IPS-11a (cell line): ENCODE results near the gene STKLD1.

Experiments used
- H3K4me3 ChIP-seq: one replicate; pipeline ENCODE4 v1.5.1; 2013; ENCODE audit warnings: low read depth, low read length, control low read depth

Gene STKLD1

DNA sequence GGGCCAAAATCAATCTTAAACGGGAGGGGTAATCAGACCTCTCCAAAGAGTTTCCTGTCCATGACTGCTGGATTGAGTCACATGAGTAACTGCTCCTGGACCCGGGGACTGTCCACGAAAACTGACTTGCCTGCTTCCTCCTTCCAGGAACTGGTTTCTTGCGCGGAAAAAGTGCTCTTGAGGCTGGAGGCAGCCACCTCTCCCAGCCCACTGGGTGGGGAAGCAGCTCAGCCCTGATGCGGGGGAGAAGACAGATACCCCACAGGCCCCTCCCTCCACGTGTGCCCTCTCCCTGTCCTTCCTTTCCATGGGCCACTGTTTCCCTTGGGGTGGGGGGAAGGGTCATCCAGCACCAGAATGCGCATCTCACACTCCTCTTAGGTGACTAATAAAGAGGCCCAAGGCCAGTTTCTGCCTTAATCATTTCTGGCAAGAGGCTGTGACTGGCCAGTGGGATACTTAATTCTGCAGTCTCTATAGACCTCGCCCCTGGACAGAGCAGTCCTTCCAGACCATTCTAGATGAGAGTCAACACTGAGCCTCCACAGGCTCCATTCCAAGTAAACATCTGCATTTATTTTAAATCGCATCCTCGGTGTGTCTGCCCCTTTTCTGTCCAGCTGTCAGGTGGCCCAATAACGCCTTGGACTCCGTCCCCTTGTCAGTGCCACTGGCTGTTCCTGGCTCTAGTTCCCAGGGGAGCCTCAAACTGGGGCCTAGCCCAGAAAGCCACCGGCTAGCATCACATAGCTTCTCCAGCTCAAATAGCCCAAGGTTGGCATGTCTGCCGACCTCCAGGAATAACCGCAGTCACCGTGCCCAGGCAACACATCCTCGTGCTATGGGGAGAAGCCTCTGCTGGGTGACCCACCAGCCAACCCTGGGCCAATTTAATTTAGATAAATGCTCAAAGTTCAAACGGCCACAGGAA, 29.6 kb downstream of the STKLD1 start:
- H3K4me3 ChIP-seq: no peak overlapping the region

DNA sequence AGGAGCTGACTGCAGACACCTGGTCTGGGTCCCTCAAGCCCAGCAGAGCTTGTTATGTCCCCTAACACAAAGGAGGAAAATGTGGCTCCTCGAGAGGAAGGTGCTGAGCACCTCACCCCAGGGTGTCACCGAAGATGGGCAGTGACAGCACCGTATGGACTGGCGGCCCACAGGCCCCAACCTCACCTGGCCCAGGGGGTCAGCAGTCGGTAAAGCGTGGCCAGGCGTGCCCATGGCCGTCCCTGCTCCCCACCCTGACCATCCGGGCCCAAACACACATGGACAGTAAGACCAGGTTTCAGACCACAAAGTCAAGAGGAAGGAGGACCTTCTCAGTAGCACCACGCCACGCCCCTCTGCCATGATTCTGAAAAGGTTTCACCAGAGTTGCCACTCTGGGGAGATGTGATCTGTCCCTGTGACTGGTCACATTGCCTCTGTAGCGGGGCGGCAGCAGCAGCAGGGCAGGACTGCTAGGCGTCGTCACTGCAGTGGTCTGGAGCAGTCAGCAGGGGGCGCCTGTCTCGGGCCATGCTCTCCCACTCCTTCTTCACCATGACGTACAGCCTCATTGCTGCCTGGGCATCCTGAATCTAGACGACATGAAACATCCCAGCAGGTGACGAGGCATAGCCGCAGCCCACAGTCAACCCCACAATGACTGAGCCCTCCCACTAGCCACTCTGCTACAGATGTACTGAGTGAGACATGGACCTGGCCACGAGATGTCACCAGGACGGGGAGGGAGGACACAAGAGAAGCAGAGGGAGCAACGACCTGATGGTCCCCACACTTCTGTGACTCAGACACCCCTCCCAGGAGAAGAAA, 30.5 kb downstream of the STKLD1 start:
- H3K4me3 ChIP-seq: no peak overlapping the region

DNA sequence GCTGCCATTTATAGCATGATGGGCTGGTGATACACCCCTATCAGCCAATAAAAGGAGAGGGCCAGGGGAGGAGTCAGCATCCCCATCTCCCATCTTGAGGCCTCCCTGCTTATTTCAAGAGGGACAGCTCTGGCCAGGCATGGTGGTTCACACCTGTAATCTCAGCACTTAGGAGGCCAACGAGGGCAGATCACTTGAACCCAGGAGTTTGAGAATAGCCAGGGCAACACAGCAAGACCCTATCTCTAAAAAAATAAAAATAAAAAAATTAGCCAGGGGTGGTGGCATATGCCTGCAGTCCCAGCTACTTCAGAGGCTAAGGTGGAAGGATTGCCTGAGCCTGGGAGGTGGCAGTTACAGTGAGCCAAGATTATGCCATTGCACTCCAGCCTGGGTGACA, 31.9 kb downstream of the STKLD1 start:
- H3K4me3 ChIP-seq: no peak overlapping the region

DNA sequence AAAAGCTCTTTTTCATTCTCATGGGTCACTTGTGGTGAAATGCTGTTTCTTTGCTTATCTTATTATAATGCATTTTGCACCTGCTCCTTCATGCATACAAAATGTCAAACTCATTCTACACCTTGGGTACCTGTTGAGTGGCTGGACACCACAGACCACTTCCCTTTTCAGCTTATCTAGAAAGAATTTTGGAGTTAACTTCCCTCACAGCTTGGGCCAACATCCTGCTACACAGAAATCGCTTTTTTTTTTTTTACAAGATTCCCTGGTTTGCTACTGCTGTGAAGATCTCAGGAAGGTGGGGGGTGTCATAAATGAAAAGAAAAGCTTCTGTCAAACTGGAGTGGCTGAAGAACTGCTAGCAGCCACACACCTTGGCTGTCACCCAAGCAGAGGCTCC, 39.0 kb downstream of the STKLD1 start:
- no peak overlapping the region for H3K4me3 ChIP-seq

DNA sequence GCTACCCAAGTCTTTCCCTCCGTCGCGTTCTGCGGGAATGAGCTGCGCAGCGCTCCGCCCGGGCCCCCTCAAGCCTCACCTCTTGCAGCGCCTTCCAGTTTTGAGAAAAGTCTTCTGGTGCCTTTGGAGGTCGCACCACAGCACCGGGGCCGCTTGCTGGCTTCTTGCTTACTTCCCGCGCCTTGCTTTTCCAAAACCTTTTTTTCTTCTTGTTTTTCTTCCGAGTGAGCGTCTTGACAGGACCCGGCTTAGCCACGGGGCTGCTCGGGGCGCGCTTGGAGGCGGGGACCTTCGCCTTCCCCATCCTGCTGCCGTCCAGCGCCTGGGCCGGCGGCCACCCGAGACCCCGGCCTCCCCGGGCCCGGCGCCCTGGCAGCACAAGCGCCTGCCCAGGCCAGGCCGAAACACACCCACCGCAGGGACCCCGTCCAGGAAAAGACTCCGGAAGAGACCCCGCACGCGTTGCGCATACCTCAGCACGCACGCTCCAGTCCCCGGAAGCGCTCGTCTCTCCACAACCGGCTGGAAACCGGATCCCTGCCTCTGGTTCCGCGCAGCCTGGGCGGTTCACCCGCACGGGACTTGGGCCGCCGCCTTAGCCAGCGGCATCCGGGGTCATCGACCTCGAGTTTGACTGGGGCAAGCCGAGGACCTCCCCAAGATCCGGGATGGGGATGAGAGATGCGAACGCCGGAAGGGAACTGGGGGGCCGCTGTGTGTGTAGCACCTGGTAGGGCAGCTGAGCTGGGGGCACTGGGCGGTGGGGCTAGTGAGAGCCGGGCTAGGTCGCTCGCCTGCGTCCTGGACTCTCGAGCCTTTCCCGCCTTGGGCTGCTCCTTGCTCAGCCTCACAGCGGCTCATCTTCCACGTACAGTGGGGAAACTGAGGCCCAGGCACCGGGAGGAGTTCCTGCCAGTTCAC, 41.6 kb downstream of the STKLD1 start, which contains the start of gene REXO4:
TSS of gene REXO4 (minus strand) at position 470 of the 921 bp plus-strand sequence. CDS start at position 304, 166 bp downstream.
- H3K4me3 ChIP-seq: peak within 1 kb of the TSS; percentile 82

DNA sequence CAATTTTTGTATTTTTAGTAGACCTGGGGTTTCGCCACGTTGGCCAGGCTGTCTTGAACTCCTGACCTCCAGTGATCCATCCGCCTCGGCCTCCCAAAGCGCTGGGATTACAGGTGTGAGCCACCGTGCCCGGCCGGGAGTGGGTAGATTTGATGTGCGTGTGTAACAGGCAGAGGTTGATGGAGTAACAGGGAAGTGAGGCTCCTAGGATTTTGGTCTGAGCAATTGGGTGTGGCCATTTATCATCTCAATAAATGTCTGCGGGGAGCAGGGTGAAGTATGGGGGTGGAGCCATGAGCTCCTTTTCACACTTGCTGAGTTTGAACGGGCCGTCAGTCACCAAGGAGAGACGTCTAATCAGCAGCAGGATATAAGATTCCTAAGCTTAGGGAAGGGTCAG, 42.8 kb downstream of the STKLD1 start:
- H3K4me3 ChIP-seq: peak overlapping the region; percentile 78

DNA sequence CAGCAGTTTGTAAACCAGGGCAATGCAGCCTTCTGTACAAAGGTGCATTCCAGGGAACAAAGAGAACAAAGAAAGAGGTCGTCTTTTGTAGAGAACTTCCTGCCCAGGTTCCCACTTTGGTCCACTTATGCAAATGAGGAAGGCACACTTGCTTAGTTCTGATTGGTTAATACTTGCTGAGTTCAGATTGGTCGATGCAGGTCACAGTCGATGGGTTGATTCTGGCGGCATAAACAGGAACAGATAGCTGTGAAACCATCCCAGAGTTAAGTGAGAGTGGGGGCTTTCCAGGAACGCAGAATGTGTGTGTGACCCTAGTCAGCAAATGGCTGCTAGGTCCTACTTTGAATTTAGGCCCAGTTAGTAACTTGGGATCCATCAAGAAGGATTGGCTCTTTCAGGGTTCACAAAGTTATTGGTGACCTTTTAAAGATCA, 44.2 kb downstream of the STKLD1 start:
- no peak overlapping the region for H3K4me3 ChIP-seq

DNA sequence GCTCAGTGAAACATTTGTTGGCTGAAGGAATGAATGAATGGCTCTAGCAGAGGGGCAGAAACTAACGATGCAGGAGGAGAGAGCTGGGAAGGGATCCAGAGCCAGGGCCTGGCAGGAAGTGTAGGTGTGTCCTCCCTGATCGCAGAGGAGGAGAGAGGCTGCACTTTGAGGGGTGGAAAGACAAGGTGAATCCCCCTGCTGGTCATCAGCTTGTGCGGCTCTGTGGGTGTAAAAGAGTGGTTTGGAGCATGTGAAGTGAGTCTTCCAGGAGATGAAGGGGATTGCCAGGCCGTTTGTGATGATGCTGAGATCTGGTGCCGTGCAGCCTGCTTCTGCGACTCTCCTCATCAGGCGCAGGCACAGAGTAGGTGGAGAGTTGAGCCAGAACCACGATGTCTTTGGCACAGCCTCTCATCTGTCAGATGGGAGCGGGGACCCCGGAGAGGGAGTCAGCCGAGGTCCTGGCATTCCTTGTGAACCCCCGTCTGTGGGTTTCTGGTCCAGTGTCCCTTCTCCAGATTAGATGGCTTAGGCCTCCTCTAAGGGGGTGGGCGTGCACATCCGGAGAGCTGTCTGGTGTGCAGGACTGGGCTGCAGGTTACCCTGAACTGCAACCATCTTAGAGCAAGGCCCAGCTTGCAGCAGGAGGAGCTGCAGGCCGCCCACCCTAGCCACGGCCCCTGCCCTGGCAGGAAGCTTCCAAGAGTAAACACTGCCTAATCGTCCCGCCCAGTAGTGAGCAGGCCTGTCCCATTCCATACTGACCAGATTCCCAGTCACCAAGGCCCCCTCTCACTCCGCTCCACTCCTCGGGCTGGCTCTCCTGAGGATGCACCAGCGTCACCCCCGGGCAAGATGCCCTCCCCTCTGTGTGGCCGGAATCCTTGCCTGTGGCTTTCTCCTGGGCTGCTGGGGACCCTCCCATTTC, 45.7 kb downstream of the STKLD1 start, which contains the start of gene ADAMTS13:
TSS of gene ADAMTS13 (plus strand) at position 753 of the 928 bp plus-strand sequence. CDS start at position 830, 77 bp downstream.
- no peak within 1 kb of the TSS for H3K4me3 ChIP-seq

DNA sequence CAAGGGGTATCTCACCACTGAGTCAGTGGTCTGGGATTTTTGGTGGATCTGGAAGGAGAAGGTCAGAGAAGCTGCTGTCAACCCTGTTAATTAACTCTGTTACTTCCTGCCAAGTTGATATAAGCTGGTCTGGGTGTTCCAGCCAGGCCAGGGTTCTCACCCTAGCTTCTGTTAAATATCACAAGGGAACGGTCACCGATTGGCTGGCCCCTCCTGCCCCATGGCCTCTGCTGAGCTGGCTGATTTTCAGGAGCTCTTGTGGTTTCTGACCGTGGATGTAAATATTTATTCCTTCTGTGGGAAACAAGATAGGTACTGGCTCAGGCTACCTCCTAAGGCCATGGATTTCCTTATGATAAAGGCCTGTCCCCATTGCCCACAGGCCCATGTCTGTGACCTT, 47.0 kb downstream of the STKLD1 start:
- no peak overlapping the region for H3K4me3 ChIP-seq

DNA sequence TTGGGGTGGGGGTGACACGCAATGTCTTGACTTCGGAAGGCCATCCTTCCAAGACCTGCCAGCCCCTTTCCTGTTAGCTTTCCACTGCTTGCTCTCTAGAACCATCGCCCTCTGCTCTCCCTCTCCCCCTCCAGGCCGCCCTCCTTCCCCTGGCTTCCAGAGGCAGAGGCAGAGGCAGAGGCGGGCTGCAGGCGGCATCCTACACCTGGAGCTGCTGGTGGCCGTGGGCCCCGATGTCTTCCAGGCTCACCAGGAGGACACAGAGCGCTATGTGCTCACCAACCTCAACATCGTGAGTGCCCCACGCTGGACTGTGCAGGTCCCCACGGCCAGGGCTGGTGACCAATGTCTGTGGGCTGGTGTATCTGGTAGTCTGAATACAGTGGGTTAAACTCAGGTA, 48.0 kb downstream of the STKLD1 start:
- no peak overlapping the region for H3K4me3 ChIP-seq

DNA sequence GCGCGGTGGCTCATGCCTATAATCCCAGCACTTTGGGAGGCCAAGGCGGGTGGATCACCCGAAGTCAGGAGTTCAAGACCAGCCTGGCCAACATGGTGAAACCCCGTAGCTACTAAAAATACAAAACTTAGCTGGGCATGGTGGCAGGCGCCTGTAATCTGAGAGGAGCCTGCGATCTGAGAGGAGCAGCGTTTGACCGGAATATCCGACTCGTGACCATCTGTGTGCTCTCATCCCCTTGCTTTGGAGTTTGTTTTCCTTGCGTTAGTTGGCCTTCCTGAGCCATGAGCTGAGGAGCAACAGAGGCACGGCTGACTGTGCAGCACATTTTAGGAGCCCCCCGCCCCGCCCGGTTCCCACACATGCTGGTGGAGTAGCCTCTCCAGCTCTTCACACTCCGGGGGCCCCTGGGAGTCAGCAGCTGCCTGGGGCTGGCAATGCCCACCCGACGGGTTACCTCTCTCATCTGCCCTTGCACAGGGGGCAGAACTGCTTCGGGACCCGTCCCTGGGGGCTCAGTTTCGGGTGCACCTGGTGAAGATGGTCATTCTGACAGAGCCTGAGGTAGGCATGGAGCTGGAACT, 49.0 kb downstream of the STKLD1 start:
- H3K4me3 ChIP-seq: no peak overlapping the region

DNA sequence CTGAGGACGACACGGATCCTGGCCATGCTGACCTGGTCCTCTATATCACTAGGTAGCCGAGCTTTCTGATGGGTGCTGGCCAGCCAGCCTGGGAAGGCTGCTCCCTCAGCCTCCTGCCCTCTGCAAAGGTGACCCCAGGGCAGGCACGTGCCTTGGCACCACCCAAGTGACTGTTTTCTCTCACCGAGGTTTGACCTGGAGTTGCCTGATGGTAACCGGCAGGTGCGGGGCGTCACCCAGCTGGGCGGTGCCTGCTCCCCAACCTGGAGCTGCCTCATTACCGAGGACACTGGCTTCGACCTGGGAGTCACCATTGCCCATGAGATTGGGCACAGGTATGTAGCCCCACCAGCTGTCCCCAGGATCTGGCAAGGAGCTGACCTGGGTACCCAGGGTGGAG, 49.8 kb downstream of the STKLD1 start:
- no peak overlapping the region for H3K4me3 ChIP-seq

DNA sequence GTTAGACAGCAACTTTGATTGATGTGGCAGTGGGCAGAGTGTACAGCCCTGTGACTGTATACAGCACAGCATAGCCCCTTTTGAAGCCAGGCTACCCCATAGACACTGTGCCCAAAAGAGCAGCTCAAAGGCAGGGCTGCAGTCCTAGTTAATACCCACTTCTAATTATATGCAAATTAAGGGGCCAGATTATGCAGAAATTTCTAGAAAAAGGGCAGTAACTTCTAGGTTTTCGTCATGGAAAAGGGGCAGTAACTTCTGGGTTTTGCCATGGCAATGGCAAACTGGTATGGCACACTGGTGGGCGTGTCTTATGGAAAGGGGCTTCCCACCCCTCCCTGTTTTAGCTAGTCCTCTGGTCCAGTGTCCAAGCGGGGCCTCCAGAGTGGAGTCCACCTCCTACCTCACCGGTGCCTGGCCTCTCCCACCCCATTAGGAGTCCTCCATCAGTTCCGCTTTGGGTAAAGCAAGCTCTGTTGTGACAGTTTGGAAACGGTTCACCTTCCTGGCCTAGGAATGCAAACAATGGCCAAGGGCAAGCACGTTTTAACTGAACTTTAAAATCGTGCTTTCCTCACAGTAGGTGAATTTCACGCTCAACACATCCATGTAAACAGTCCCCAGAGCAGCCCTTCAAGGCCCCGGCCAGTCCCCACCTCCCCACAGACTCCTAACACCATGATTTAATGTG, 51.6 kb downstream of the STKLD1 start:
- H3K4me3 ChIP-seq: peak overlapping the region; percentile 21

DNA sequence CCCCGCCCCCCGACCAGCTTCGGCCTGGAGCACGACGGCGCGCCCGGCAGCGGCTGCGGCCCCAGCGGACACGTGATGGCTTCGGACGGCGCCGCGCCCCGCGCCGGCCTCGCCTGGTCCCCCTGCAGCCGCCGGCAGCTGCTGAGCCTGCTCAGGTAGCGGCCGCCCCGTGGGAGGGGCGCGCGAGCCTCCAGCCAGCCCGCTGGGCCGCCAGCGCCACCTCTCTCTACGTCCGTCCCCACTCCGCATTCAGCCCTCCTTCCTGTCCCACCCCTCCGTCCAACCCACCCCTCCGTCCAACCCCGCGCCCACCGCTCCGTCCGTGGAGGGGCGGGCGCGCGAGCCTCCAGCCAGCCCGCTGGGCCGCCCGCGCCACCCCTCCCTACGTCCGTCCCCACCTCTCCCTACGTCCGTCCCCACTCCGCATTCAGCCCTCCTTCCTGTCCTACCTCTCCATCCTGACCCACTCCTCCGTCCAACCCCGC, 52.5 kb downstream of the STKLD1 start:
- H3K4me3 ChIP-seq: peak overlapping the region; percentile 39

DNA sequence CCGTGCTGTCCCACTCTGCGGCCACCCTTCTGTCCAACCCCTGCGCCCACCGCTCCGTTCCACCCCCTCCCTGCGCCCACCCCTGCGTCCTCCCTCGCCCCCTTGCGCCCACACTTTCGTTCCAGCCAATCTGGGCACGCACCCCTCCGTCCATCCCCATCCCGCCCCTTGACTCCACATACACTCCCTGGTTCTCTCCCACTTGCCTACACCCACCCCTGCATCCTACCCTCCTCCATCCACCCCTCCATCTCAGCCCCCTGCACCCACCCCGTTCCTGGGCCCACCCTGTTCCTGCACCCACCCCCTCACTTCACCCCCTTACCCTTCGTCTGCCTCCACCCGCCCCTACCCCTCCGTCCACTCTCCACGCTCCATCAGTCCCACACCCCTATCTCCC, 53.0 kb downstream of the STKLD1 start:
- peak overlapping the region; percentile 24 for H3K4me3 ChIP-seq

DNA sequence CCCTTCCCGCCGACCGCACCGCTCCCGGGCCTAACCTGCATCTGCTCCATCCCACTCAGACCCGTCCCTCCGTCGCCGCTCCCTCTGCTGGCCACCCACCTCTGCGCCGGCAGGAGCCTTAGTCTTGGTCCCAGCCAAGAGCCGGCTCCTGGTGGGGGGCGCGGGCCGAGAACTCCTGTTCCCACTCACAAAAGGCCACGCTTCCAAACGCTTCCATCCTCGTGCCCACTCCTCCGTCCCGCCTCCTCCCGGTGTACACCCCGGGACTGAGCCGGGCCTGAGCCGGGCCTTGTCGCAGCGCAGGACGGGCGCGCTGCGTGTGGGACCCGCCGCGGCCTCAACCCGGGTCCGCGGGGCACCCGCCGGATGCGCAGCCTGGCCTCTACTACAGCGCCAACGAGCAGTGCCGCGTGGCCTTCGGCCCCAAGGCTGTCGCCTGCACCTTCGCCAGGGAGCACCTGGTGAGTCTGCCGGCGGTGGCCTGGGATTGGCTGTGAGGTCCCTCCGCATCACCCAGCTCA, 53.5 kb downstream of the STKLD1 start:
- peak overlapping the region; percentile 24 for H3K4me3 ChIP-seq

DNA sequence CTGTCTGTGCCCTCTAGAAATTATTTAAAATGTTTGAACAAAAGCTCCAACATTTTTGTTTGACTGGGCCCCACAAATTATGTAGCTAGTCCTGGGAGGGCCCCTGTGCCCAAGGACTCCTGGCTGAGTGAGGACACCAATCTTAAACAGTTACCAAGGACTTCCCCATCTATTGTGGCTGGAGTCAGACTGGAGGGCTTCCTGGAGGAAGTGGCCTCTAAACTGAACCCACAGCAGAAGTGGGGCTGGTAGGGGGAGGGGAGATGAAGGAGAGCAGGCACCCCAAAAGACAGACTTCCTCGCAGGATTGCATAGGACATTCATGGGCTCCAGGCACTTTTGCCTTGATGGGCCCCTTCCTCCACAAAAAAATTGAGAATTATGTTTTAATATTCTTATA, 54.1 kb downstream of the STKLD1 start:
- H3K4me3 ChIP-seq: no peak overlapping the region

DNA sequence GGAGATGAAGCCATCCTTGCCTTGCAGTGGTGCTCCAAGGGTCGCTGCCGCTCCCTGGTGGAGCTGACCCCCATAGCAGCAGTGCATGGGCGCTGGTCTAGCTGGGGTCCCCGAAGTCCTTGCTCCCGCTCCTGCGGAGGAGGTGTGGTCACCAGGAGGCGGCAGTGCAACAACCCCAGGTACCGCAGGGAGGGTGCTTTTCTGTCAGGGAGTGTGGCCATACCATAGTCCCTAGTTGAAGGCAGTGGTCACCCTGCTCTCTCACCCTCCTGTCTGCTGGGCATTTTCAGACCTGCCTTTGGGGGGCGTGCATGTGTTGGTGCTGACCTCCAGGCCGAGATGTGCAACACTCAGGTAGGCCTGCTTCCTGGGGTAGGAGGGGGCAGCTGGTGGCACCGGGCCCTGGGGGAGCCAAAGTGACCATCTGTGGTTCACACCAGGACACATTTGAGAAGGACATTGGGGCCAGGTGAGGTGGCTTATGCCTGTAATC, 57.2 kb downstream of the STKLD1 start:
- H3K4me3 ChIP-seq: no peak overlapping the region
